SK-N-SH (cell line): Measurements from ENCODE around the gene FUNDC1. TPM values are rescaled to one million over a fixed set of nuclear protein-coding genes. Genes with fewer than 3 reads are reported as not detected.

Source experiments
- CTCF ChIA-PET: fragments of 300-600, 350-600 bp; formaldehyde crosslinking; extraction: SDS; loops from one replicate; lab custom pipeline; 2021; lab: Yijun Ruan, JAX
- POLR2A ChIA-PET: fragments of 350-600 bp; sonication (Branson Sonifier 250); formaldehyde crosslinking; extraction: SDS; loops from one replicate; lab custom pipeline; 2020; ENCODE audit warnings: antibody characterized with exemption, inconsistent platforms; lab: Yijun Ruan, JAX
- DNase-seq: peaks from one replicate; pipeline ENCODE4 v3.0.0; 2012
- H2AFZ ChIP-seq: fragments of 200-600 bp; sonication (generic); 2 replicates; pipeline ENCODE4 v1.8.1; 2016; ENCODE audit warnings: antibody characterized with exemption, mild to moderate bottlenecking, low read depth
- H3F3A ChIP-seq: fragments of 200-600 bp; sonication (generic); replicated peaks from 2 replicates; pipeline ENCODE3; 2016; ENCODE audit warnings: antibody characterized with exemption, mild to moderate bottlenecking; ENCODE audit not compliant: insufficient read depth
- H3K27ac ChIP-seq, 2 experiments: fragments of 200-500 bp in 1 of 2; fragments of 200-600 bp in 1 of 2; sonication (Bioruptor generic) in 1 of 2; sonication (generic), shearing (Covaris generic) in 1 of 2; 2 replicates each; pipeline versions ENCODE4 v1.5.1 to v1.6.1; 2014 to 2016; ENCODE audit warnings: low read depth in 2 of 2, inconsistent platforms in 1 of 2, low read length in 1 of 2, mild to moderate bottlenecking in 1 of 2, mixed read lengths in 1 of 2
- H3K27me3 ChIP-seq: fragments of 200-600 bp; sonication (generic), shearing (Covaris generic); 2 replicates; pipeline ENCODE4 v1.6.1; 2016; ENCODE audit warnings: mixed run types; ENCODE audit not compliant: insufficient read depth
- H3K36me3 ChIP-seq, 2 experiments: fragments of 200-500 bp in 1 of 2; fragments of 200-600 bp in 1 of 2; sonication (Bioruptor generic) in 1 of 2; sonication (generic) in 1 of 2; replicated peaks in 1 of 2; 2 replicates each; pipeline versions ENCODE3 to v1.5.1; 2014 to 2016; ENCODE audit warnings: low read length in 1 of 2, mild to moderate bottlenecking in 1 of 2; ENCODE audit not compliant: insufficient read depth in 2 of 2, control insufficient read depth in 1 of 2
- H3K4me1 ChIP-seq, 2 experiments: fragments of 200-500 bp in 1 of 2; fragments of 200-600 bp in 1 of 2; sonication (Bioruptor generic) in 1 of 2; sonication (generic), shearing (Covaris generic) in 1 of 2; 2 replicates each; pipeline versions ENCODE4 v1.5.1 to v1.6.1; 2014 to 2016; ENCODE audit warnings: low read depth in 1 of 2, low read length in 1 of 2, mixed run types in 1 of 2; ENCODE audit not compliant: insufficient read depth in 2 of 2, control insufficient read depth in 1 of 2
- H3K4me2 ChIP-seq: fragments of 200-600 bp; sonication (generic), shearing (Covaris generic); 2 replicates; pipeline ENCODE4 v1.6.1; 2017; ENCODE audit warnings: mixed run types
- H3K4me3 ChIP-seq, 2 experiments: fragments of 200-500 bp in 1 of 2; fragments of 200-600 bp in 1 of 2; sonication (Bioruptor generic) in 1 of 2; sonication (generic), shearing (Covaris generic) in 1 of 2; 2 replicates each; pipeline versions ENCODE4 v1.5.1 to v1.8.1; 2014 to 2016; ENCODE audit warnings: low read depth in 2 of 2, inconsistent platforms in 1 of 2, low read length in 1 of 2, mild to moderate bottlenecking in 1 of 2, mixed read lengths in 1 of 2, moderate library complexity in 1 of 2
- H3K79me2 ChIP-seq: fragments of 200-600 bp; sonication (generic); 2 replicates; pipeline ENCODE4 v1.8.1; 2017; ENCODE audit warnings: mild to moderate bottlenecking; ENCODE audit not compliant: insufficient read depth
- H3K9ac ChIP-seq: fragments of 200-600 bp; sonication (generic); 2 replicates; pipeline ENCODE4 v1.6.1; 2017; ENCODE audit warnings: mixed run types
- H3K9me2 ChIP-seq: fragments of 200-600 bp; sonication (generic); 2 replicates; pipeline ENCODE4 v1.6.1; 2017; ENCODE audit warnings: mixed run types
- H3K9me3 ChIP-seq: fragments of 200-600 bp; sonication (generic); 2 replicates; pipeline ENCODE4 v1.6.1; 2017; ENCODE audit warnings: mixed run types, mild to moderate bottlenecking, moderate library complexity
- H4K20me1 ChIP-seq: fragments of 200-600 bp; sonication (generic); 2 replicates; pipeline ENCODE4 v1.6.1; 2017; ENCODE audit warnings: mild to moderate bottlenecking, mixed run types; ENCODE audit not compliant: insufficient read depth
- CTCF ChIP-seq: fragments of 200-600 bp; sonication (generic); IDR thresholded peaks from 2 replicates; pipeline ENCODE4 v1.6.1; 2017; ENCODE audit warnings: antibody characterized with exemption, mild to moderate bottlenecking, moderate library complexity
- ELF1 ChIP-seq: IDR thresholded peaks from 2 replicates; pipeline ENCODE4 v1.4.0; 2012
- FOSL2 ChIP-seq: IDR thresholded peaks from 2 replicates; pipeline ENCODE4 v1.4.0; 2012; ENCODE audit warnings: low read depth, mild to moderate bottlenecking, moderate library complexity, borderline replicate concordance
- FOXJ3 ChIP-seq: sonication (generic); formaldehyde crosslinking; IDR thresholded peaks from 2 replicates; pipeline ENCODE4 v1.5.1; 2020; ENCODE audit warnings: mild to moderate bottlenecking, missing genetic modification reagents
- FOXM1 ChIP-seq: IDR thresholded peaks from 2 replicates; pipeline ENCODE4 v1.4.0; 2012; ENCODE audit warnings: low read depth, mild to moderate bottlenecking
- MEF2A ChIP-seq: IDR thresholded peaks from 2 replicates; pipeline ENCODE4 v1.4.0; 2012; ENCODE audit warnings: low read depth, borderline replicate concordance
- PBX3 ChIP-seq: IDR thresholded peaks from 2 replicates; pipeline ENCODE4; 2012
- POLR2AphosphoS5 ChIP-seq: IDR thresholded peaks from 2 replicates; pipeline ENCODE4 v1.6.1; 2012; ENCODE audit warnings: low read depth, low read length
- RAD21 ChIP-seq: IDR thresholded peaks from 2 replicates; pipeline ENCODE4 v1.6.1; 2012; ENCODE audit warnings: mild to moderate bottlenecking, low read length
- RCOR1 ChIP-seq: fragments of 150-350 bp; IDR thresholded peaks from 2 replicates; pipeline ENCODE4 v1.6.1; 2017; ENCODE audit warnings: antibody characterized with exemption, low read length
- RFX5 ChIP-seq: IDR thresholded peaks from 2 replicates; pipeline ENCODE4 v1.6.1; 2012; ENCODE audit warnings: mild to moderate bottlenecking, improper control_type of control experiment, low read length
- RXRA ChIP-seq: IDR thresholded peaks from 2 replicates; pipeline ENCODE4 v1.4.0; 2012; ENCODE audit warnings: low read depth, mild to moderate bottlenecking, borderline replicate concordance
- SIN3A ChIP-seq: IDR thresholded peaks from 2 replicates; pipeline ENCODE4 v1.6.1; 2012; ENCODE audit warnings: low read depth, mild to moderate bottlenecking, low read length, moderate library complexity, borderline replicate concordance
- SMC3 ChIP-seq: IDR thresholded peaks from 2 replicates; pipeline ENCODE4 v1.6.1; 2012; ENCODE audit warnings: low read depth, low read length, improper control_type of control experiment
- TAF1 ChIP-seq: IDR thresholded peaks from 2 replicates; pipeline ENCODE4 v1.6.1; 2012; ENCODE audit warnings: low read depth, mild to moderate bottlenecking, low read length, moderate library complexity, borderline replicate concordance
- TCF12 ChIP-seq: IDR thresholded peaks from 2 replicates; pipeline ENCODE4 v1.4.0; 2012
- USF1 ChIP-seq: IDR thresholded peaks from 2 replicates; pipeline ENCODE4 v1.4.0; 2012; ENCODE audit warnings: low read depth, borderline replicate concordance
- USF2 ChIP-seq: fragments of 150-350 bp; IDR thresholded peaks from 2 replicates; pipeline ENCODE4 v1.6.1; 2017; ENCODE audit warnings: antibody characterized with exemption, low read length, low read depth, borderline replicate concordance
- YY1 ChIP-seq: IDR thresholded peaks from 2 replicates; pipeline ENCODE4 v1.4.0; 2012; ENCODE audit warnings: low read depth, mild to moderate bottlenecking
- WGBS: methylation state at CpG from one replicate; pipeline ENCODE4 v1.1.6; 2017; ENCODE audit warnings: low lambda C conversion rate; 5-methylcytosine and 5-hydroxymethylcytosine counted together
- polyA plus RNA-seq, 3 experiments: library from polyadenylated mRNA; depleted of rRNA; stranded (reverse); fragments of >200 nt; gene quantifications; 2 replicates each; pipeline ENCODE4 v1.2.3, GENCODE V29; 2012

FUNDC1 gene
- polyA plus RNA-seq, 1 of the 3 experiments (the other 2 are of a cell fraction): 23.5 TPM

- no peak for TF ChIP-seq TAF1
- TF ChIP-seq CTCF: no peak
- no peak for TF ChIP-seq SMC3
- no peak for TF ChIP-seq ELF1
- no peak for TF ChIP-seq FOXJ3 (CRISPR knock-in tag)
- TF ChIP-seq RAD21: no peak
- no peak for TF ChIP-seq YY1
- no peak for TF ChIP-seq RXRA
- TF ChIP-seq POLR2AphosphoS5: no peak
- TF ChIP-seq SIN3A: no peak
Measured at GRCh38 chrX:44484607-44485146, 58.0 kb downstream of the FUNDC1 start (continued).

GRCh38 chrX:44483965-44484606 lies 58.6 kb downstream of the FUNDC1 start:
- no peak overlapping the region for H3K9ac ChIP-seq
- H3K9me3 ChIP-seq: no peaks in the 10 kb centered on the region
- no peak overlapping the region for H3K27ac ChIP-seq
- no peak overlapping the region for H3K4me2 ChIP-seq
- H2AFZ ChIP-seq: 0 out of 2 replicates have a peak overlapping the region, but pooled peaks have one; percentile 59
- H3K4me3 ChIP-seq: no peak overlapping the region; a peak in 1 of 4 replicates
- no peak for TF ChIP-seq RFX5
- no peak for TF ChIP-seq FOSL2
- TF ChIP-seq FOXM1: no peak
- TF ChIP-seq TCF12: no peak
- TF ChIP-seq RCOR1: no peak
- no peak for TF ChIP-seq USF2
- TF ChIP-seq TAF1: no peak
- TF ChIP-seq MEF2A: no peak
- TF ChIP-seq CTCF: no peak
- TF ChIP-seq SMC3: no peak
- no peak for TF ChIP-seq USF1
- no peak for TF ChIP-seq PBX3
- no peak for TF ChIP-seq YY1
- no peaks in the 10 kb centered on the region for H3F3A ChIP-seq
- no peaks in the 10 kb centered on the region for H3K36me3 ChIP-seq
- 46% methylated on average over 8 of the region's 8 CpGs for WGBS
- no peaks in the 10 kb centered on the region for H4K20me1 ChIP-seq
- no peaks in the 10 kb centered on the region; the same call in 1 of the 2 replicates for H3K27me3 ChIP-seq
- H3K4me1 ChIP-seq: no peaks in the 10 kb centered on the region
- CTCF ChIA-PET: no interaction called here
- no peaks in the 10 kb centered on the region for H3K79me2 ChIP-seq
- H3K9me2 ChIP-seq: no peaks in the 10 kb centered on the region
- POLR2A ChIA-PET: no interaction called here
- no peak for DNase-seq
